H1 (cell line): ENCODE data around the gene WASF3. TPM values are rescaled to one million over a fixed set of nuclear protein-coding genes. Genes with fewer than 3 reads are reported as not detected.

ENCODE experiments used
- CTCF ChIA-PET: fragments of 300-600 bp; sonication (Branson Sonifier 250); formaldehyde crosslinking; loops from one replicate; lab custom pipeline; 2021; ENCODE audit not compliant: partially characterized antibody; lab: Charles Lee
- POLR2A ChIA-PET: fragments of 300-600 bp; sonication (Branson Sonifier 250); formaldehyde crosslinking; loops from one replicate; lab custom pipeline; 2021; ENCODE audit warnings: inconsistent platforms; ENCODE audit not compliant: partially characterized antibody; lab: Charles Lee
- DNase-seq, 2 experiments: peaks; one replicate each; pipeline versions ENCODE4 v3.0.0 to v3.0.0-alpha.2; 2010 to 2022; ENCODE audit warnings: low spot score in 2 of 2, low read depth in 1 of 2, mixed read lengths in 1 of 2
- FAIRE-seq: peaks from 2 replicates; lab custom pipeline; 2011; peaks lifted over from hg19 to GRCh38; lab: Jason Lieb, UNC
- H2AFZ ChIP-seq: 2 replicates; pipeline ENCODE4 v1.8.1; 2012; ENCODE audit warnings: low read length, inconsistent platforms
- H2AK5ac ChIP-seq: 2 replicates; pipeline ENCODE4 v1.6.1; 2013; ENCODE audit warnings: low read depth, low read length
- H2BK120ac ChIP-seq: replicated peaks from 2 replicates; pipeline ENCODE3; 2013; ENCODE audit warnings: low read depth, low read length, inconsistent platforms
- H2BK12ac ChIP-seq: 2 replicates; pipeline ENCODE4 v1.6.1; 2013; ENCODE audit warnings: low read depth, low read length
- H2BK15ac ChIP-seq: 2 replicates; pipeline ENCODE4 v1.6.1; 2013; ENCODE audit warnings: low read length
- H2BK20ac ChIP-seq: 2 replicates; pipeline ENCODE4 v1.6.1; 2013; ENCODE audit warnings: low read length
- H2BK5ac ChIP-seq: 2 replicates; pipeline ENCODE4 v1.6.1; 2013; ENCODE audit warnings: low read depth, low read length
- H3K14ac ChIP-seq: 2 replicates; pipeline ENCODE4 v1.6.1; 2013; ENCODE audit warnings: inconsistent platforms; ENCODE audit not compliant: insufficient read length
- H3K18ac ChIP-seq: 2 replicates; pipeline ENCODE4 v1.6.1; 2013; ENCODE audit warnings: low read length; ENCODE audit errors: extremely low read depth
- H3K23ac ChIP-seq: 2 replicates; pipeline ENCODE4 v1.6.1; 2013; ENCODE audit warnings: inconsistent platforms; ENCODE audit not compliant: insufficient read length
- H3K23me2 ChIP-seq: 2 replicates; pipeline ENCODE4 v1.6.1; 2013; ENCODE audit warnings: low read depth, low read length
- H3K27ac ChIP-seq: 2 replicates; pipeline ENCODE4 v1.6.1; 2011; ENCODE audit warnings: low read depth, low read length, inconsistent platforms
- H3K27me3 ChIP-seq, 4 experiments: replicated peaks in 1 of 4; 1 replicate in 1 of 4; 2 replicates in 3 of 4; pipeline versions ENCODE4 v1.6.1 to v1.8.1; 2011 to 2013; ENCODE audit warnings: low read length in 3 of 4, mild to moderate bottlenecking in 3 of 4, inconsistent platforms in 2 of 4, mixed read lengths in 2 of 4, moderate library complexity in 1 of 4; ENCODE audit not compliant: control insufficient read depth in 3 of 4, insufficient read depth in 3 of 4; ENCODE audit errors: extremely low read depth in 1 of 4
- H3K36me3 ChIP-seq, 4 experiments: 2 replicates each; pipeline versions ENCODE4 v1.6.1 to v1.8.1; 2011 to 2013; ENCODE audit warnings: mild to moderate bottlenecking in 4 of 4, low read length in 3 of 4, moderate library complexity in 2 of 4, control low read depth in 1 of 4, inconsistent platforms in 1 of 4; ENCODE audit not compliant: insufficient read depth in 4 of 4, control insufficient read depth in 2 of 4
- H3K4ac ChIP-seq: replicated peaks from 2 replicates; pipeline ENCODE3; 2013; ENCODE audit warnings: low read length, low read depth, mixed read lengths, inconsistent platforms; ENCODE audit not compliant: insufficient read length
- H3K4me1 ChIP-seq, 4 experiments: replicated peaks in 1 of 4; 1 replicate in 1 of 4; 2 replicates in 3 of 4; pipeline versions ENCODE4 v1.6.1 to v1.8.1; 2011 to 2013; ENCODE audit warnings: low read length in 3 of 4, inconsistent platforms in 2 of 4, mixed read lengths in 1 of 4; ENCODE audit not compliant: insufficient read depth in 4 of 4, control insufficient read depth in 3 of 4
- H3K4me2 ChIP-seq, 2 experiments: 2 replicates each; pipeline versions ENCODE4 v1.6.1 to v1.8.1; 2011 to 2013; ENCODE audit warnings: low read depth in 2 of 2, low read length in 2 of 2, control low read depth in 1 of 2, inconsistent platforms in 1 of 2, mild to moderate bottlenecking in 1 of 2; ENCODE audit not compliant: insufficient read depth in 1 of 2
- H3K4me3 ChIP-seq, 4 experiments: fragments of 200-600, 300-600 bp in 1 of 4; sonication (generic), shearing (Covaris generic), sonication (Bioruptor Twin) in 1 of 4; 2 replicates each; pipeline versions ENCODE4 v1.5.1 to v1.8.1; 2011 to 2016; ENCODE audit warnings: low read length in 4 of 4, low read depth in 3 of 4, control low read depth in 2 of 4, inconsistent platforms in 2 of 4, mild to moderate bottlenecking in 2 of 4, mixed read lengths in 1 of 4, moderate library complexity in 1 of 4; ENCODE audit not compliant: insufficient read depth in 2 of 4; ENCODE audit errors: extremely low read depth in 1 of 4
- H3K56ac ChIP-seq: replicated peaks from 2 replicates; pipeline ENCODE3; 2013; ENCODE audit warnings: low read depth, mild to moderate bottlenecking, mixed read lengths, low read length, inconsistent platforms; ENCODE audit not compliant: insufficient read length
- H3K79me1 ChIP-seq: 2 replicates; pipeline ENCODE4 v1.6.1; 2013; ENCODE audit warnings: low read depth, low read length, control low read depth
- H3K79me2 ChIP-seq, 2 experiments: 2 replicates each; pipeline versions ENCODE4 v1.6.1 to v1.8.1; 2012 to 2013; ENCODE audit warnings: low read length in 2 of 2, mild to moderate bottlenecking in 2 of 2, inconsistent platforms in 1 of 2; ENCODE audit not compliant: insufficient read depth in 2 of 2, control insufficient read depth in 1 of 2
- H3K9ac ChIP-seq, 4 experiments: replicated peaks in 1 of 4; 1 replicate in 1 of 4; 2 replicates in 3 of 4; pipeline versions ENCODE4 v1.6.1 to v1.8.1; 2011 to 2013; ENCODE audit warnings: low read depth in 3 of 4, low read length in 3 of 4, control low read depth in 2 of 4, mild to moderate bottlenecking in 2 of 4, moderate library complexity in 2 of 4, inconsistent platforms in 1 of 4; ENCODE audit errors: extremely low read depth in 1 of 4
- H3K9me3 ChIP-seq, 2 experiments: 2 replicates each; pipeline versions ENCODE4 v1.6.1 to v1.8.1; 2012 to 2013; ENCODE audit warnings: mild to moderate bottlenecking in 2 of 2, moderate library complexity in 2 of 2, control low read depth in 1 of 2, inconsistent platforms in 1 of 2, low read depth in 1 of 2, low read length in 1 of 2, mixed read lengths in 1 of 2; ENCODE audit not compliant: insufficient read depth in 2 of 2
- H4K20me1 ChIP-seq, 2 experiments: replicated peaks in 1 of 2; 2 replicates each; pipeline versions ENCODE3 to v1.8.1; 2011 to 2013; ENCODE audit warnings: inconsistent platforms in 2 of 2, low read length in 2 of 2, mild to moderate bottlenecking in 1 of 2; ENCODE audit not compliant: insufficient read depth in 2 of 2, control insufficient read depth in 1 of 2
- H4K5ac ChIP-seq: 2 replicates; pipeline ENCODE4 v1.6.1; 2013; ENCODE audit warnings: low read length, low read depth, mixed read lengths, inconsistent platforms; ENCODE audit not compliant: insufficient read length
- H4K8ac ChIP-seq: 2 replicates; pipeline ENCODE4 v1.8.0; 2013; ENCODE audit warnings: mild to moderate bottlenecking, moderate library complexity, low read length, inconsistent platforms; ENCODE audit not compliant: insufficient read depth; ENCODE audit errors: extremely low read depth
- H4K91ac ChIP-seq: replicated peaks from 2 replicates; pipeline ENCODE3; 2013; ENCODE audit warnings: low read length, mixed read lengths, inconsistent platforms; ENCODE audit not compliant: insufficient read length
- CBX5 ChIP-seq: fragments of 300-800, 300-1000 bp; sonication (generic); IDR thresholded peaks from 2 replicates; pipeline ENCODE4 v1.7.1; 2016; ENCODE audit warnings: antibody characterized with exemption, low read length, low read depth
- HDAC2 ChIP-seq, 2 experiments: fragments of 300-600 bp in 1 of 2; sonication (generic) in 1 of 2; IDR thresholded peaks; 2 replicates each; pipeline ENCODE4 v1.6.1; 2011 to 2012; ENCODE audit warnings: low read depth in 2 of 2, low read length in 2 of 2, mild to moderate bottlenecking in 2 of 2, moderate library complexity in 2 of 2, borderline replicate concordance in 1 of 2, inconsistent platforms in 1 of 2
- HDAC6 ChIP-seq: IDR thresholded peaks from one replicate; pipeline ENCODE4 v1.7.1; 2012; ENCODE audit warnings: low read depth, mild to moderate bottlenecking, inconsistent platforms, low read length, moderate library complexity
- JUN ChIP-seq: IDR thresholded peaks from 2 replicates; pipeline ENCODE4 v1.6.1; 2011; ENCODE audit warnings: low read depth, mild to moderate bottlenecking, improper control_type of control experiment, low read length
- JUND ChIP-seq: IDR thresholded peaks from 2 replicates; pipeline ENCODE4 v1.6.1; 2011; ENCODE audit warnings: mild to moderate bottlenecking, improper control_type of control experiment, low read length
- KDM1A ChIP-seq: fragments of 200-600, 300-600 bp; sonication (generic); IDR thresholded peaks from 2 replicates; pipeline ENCODE4 v1.7.1; 2016; ENCODE audit warnings: mild to moderate bottlenecking, low read length, borderline replicate concordance
- KDM4A ChIP-seq: IDR thresholded peaks from one replicate; pipeline ENCODE4 v1.7.1; 2012; ENCODE audit warnings: low read depth, mild to moderate bottlenecking, moderate library complexity, low read length, inconsistent platforms; ENCODE audit not compliant: severe bottlenecking
- KDM5A ChIP-seq: fragments of 200-600 bp; IDR thresholded peaks from 2 replicates; pipeline ENCODE4 v1.7.1; 2012; ENCODE audit warnings: mild to moderate bottlenecking, low read length, inconsistent platforms, mixed read lengths
- RNF2 ChIP-seq: fragments of 200-900, 300-1000 bp; sonication (generic); IDR thresholded peaks from 2 replicates; pipeline ENCODE4 v1.7.1; 2016; ENCODE audit warnings: borderline replicate concordance, low read depth, mild to moderate bottlenecking, antibody characterized with exemption, low read length; ENCODE audit not compliant: poor library complexity, severe bottlenecking; ENCODE audit errors: missing control alignments
- SIRT6 ChIP-seq: IDR thresholded peaks from one replicate; pipeline ENCODE4 v1.7.1; 2012; ENCODE audit warnings: low read length, inconsistent platforms
- SP2 ChIP-seq: IDR thresholded peaks from 2 replicates; pipeline ENCODE4 v1.6.1; 2012; ENCODE audit warnings: mild to moderate bottlenecking, low read length, inconsistent platforms
- TAF7 ChIP-seq: optimal IDR thresholded peaks from 2 replicates; pipeline ENCODE3; 2011; ENCODE audit warnings: low read depth, mild to moderate bottlenecking, inconsistent platforms, low read length, moderate library complexity, borderline replicate concordance
- TCF12 ChIP-seq: IDR thresholded peaks from 2 replicates; pipeline ENCODE4 v1.6.1; 2011; ENCODE audit warnings: low read depth, mild to moderate bottlenecking, low read length
- TEAD4 ChIP-seq: IDR thresholded peaks from 2 replicates; pipeline ENCODE4 v1.6.1; 2012; ENCODE audit warnings: low read depth, low read length, inconsistent platforms, mixed read lengths
- WGBS, 2 experiments: shearing (Covaris generic) in 1 of 2; methylation state at CpG; one replicate each; pipeline versions ENCODE4 v1.1.6 to v1.1.7; 2013 to 2015; ENCODE audit warnings: low lambda C conversion rate in 2 of 2, mixed read lengths in 2 of 2, inconsistent platforms in 1 of 2, low coverage in 1 of 2, missing lambda C conversion rate in 1 of 2; ENCODE audit not compliant: insufficient replicate concordance in 2 of 2, insufficient coverage in 1 of 2, insufficient read length in 1 of 2; ENCODE audit errors: extremely low coverage in 1 of 2, missing lambda C conversion rate in 1 of 2; 5-methylcytosine and 5-hydroxymethylcytosine counted together
- polyA plus RNA-seq, 7 experiments: library from polyadenylated mRNA; depleted of rRNA in 3 of 7; stranded (reverse) in 5 of 7; unstranded in 2 of 7; fragments of >200 nt in 5 of 7; fragments of 200-250 nt in 2 of 7; gene quantifications; 1 replicate in 5 of 7; 2 replicates in 1 of 7; 4 replicates in 1 of 7; pipeline versions ENCODE4 v1.2.1 to v1.2.3, GENCODE V29; 2011 to 2013; ENCODE audit warnings: missing spikeins in 2 of 7, mixed read lengths in 2 of 7
- total RNA-seq: library from RNA; stranded (reverse); fragmentation: NEBNext Ultra II Directional; extraction: Animal tissue kit (Norgen Biotek cat#: 25700); gene quantifications from 2 replicates; pipeline ENCODE4 v1.2.1, GENCODE V29; 2021

The WASF3 gene
- total and polyA plus RNA-seq, 2 of the 8 experiments (the other 6 are each of a cell fraction or from before 2014, with no cell fraction given) = 18.7 to 39.8 TPM

- Histone ChIP-seq H2BK20ac (no peak overlapping the region), H3K4ac (no peak overlapping the region), H3K27ac (no peak overlapping the region), H3K79me1 (no peaks in the 10 kb centered on the region), H3K27me3 (no peaks in the 10 kb centered on the region), H4K5ac (no peak overlapping the region), H3K18ac (no peak overlapping the region), H2BK15ac (no peak overlapping the region), H3K56ac (no peak overlapping the region), H2BK120ac (no peak overlapping the region), H3K9ac (no peak overlapping the region), H2BK12ac (no peak overlapping the region), H3K4me2 (no peak overlapping the region), H3K36me3 (no peaks in the 10 kb centered on the region), H3K23ac (no peak overlapping the region), H3K4me1 (no peaks in the 10 kb centered on the region), H3K14ac (no peak overlapping the region), H4K91ac (no peak overlapping the region), H2AK5ac (no peak overlapping the region), H3K79me2 (no peaks in the 10 kb centered on the region), H2BK5ac (no peak overlapping the region), H4K20me1 (no peaks in the 10 kb centered on the region), H2AFZ (no peak overlapping the region), H3K23me2 (no peaks in the 10 kb centered on the region), H3K4me3 (no peak overlapping the region), H4K8ac (no peak overlapping the region), H3K9me3 (no peaks in the 10 kb centered on the region)
- DNase-seq (no peak), FAIRE-seq (no peak)
- 89% methylated on average over 8 of the region's 8 CpGs; no CpG with 5 or more reads in 1 of the 2 experiments for WGBS, 2 experiments
- POLR2A ChIA-PET = no interaction called here
- CTCF ChIA-PET = interaction anchor here (1.0 to 2.0 kb wide), 3 partner anchors 21 to 154 kb away, joined by 3 to 7 read pairs (median 3); no protein-coding TSS in a partner anchor
- TF ChIP-seq KDM5A (no peak), HDAC6 (no peak), TEAD4 (no peak), RNF2 (no peak), JUND (no peak), HDAC2 (IDR thresholded peaks at IDR 0.05; ENCODE audit: borderline replicate concordance in 1 of 2, low read depth in 2 of 2, low read length in 2 of 2) (no peak), SIRT6 (no peak), SP2 (no peak), KDM1A (no peak), KDM4A (no peak), JUN (no peak), TAF7 (no peak), TCF12 (no peak), CBX5 (no peak)
Measured at GRCh38 chr13:26544707-26545106, 12.8 kb upstream of the WASF3 start.
